8988T (cell line): ENCODE data around the gene NRN1L.
"Not testable (repeated sequence)": the region's sequence is repeated elsewhere in the genome, so short reads cannot be mapped to it uniquely, and the experiment has no call there.

ENCODE experiments used
- DNase-seq: peaks from one replicate; pipeline ENCODE4 v3.0.0; 2011

Gene NRN1L

GRCh38 chr16:67884684-67885083, at the start of gene NRN1L:
NRN1L (plus strand) TSS chr16:67884885; CDS start chr16:67884904, 19 bp downstream.
- no peak for DNase-seq

- DNase-seq: not testable (repeated sequence)
These were observed 47.5 kb upstream of the NRN1L start for GRCh38 chr16:67837190-67837589.

DNA sequence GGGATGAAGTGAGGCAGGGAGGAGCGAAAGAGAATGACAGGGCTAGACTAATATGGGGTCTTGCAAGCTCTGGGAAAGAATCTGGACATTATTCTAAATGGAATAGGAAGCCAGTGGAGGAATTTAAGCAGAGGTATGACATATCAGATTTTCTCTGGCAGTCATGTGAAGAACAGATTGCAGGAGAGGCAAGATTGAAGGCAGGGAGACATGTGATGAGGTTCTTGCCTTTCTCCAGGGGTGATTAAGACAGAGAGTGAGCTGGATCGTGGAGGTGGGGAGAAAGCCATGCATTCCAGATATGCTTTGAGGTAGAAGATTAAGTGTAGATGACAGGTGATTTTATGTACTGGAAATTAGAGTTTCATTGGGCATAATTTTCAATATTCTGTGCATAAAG, 46.9 kb upstream of the NRN1L start:
- no peak for DNase-seq

DNA sequence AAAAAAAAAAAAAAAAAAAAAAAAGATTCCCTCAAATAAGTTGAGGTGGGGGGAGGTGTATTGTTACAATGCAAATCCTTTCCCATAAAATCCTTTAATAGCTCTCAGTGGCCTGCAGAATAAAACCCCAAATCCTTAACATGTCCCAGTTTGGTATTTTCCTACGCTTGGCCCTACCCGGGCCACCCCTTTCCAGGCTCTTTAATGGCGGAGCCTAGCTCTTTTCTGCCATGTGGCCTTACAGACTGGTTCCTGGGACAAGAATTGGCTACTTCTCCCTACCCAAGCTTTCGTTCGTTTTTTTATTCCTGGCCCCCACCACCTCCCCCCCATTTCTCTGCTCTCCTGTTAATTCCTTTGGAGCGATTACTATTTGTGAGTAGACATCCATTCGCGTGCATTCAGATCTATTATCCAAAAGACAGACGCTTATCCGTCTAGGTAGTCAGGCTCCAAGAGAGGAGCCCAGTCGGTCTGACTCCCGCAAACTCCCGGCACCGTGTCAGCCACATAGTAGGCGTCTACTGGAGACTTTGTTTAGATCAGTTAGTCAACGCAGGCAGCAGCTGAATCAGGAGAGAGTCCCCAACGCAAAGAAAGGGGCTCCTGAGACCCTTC, 43.4 kb upstream of the NRN1L start:
- no peak for DNase-seq

DNA sequence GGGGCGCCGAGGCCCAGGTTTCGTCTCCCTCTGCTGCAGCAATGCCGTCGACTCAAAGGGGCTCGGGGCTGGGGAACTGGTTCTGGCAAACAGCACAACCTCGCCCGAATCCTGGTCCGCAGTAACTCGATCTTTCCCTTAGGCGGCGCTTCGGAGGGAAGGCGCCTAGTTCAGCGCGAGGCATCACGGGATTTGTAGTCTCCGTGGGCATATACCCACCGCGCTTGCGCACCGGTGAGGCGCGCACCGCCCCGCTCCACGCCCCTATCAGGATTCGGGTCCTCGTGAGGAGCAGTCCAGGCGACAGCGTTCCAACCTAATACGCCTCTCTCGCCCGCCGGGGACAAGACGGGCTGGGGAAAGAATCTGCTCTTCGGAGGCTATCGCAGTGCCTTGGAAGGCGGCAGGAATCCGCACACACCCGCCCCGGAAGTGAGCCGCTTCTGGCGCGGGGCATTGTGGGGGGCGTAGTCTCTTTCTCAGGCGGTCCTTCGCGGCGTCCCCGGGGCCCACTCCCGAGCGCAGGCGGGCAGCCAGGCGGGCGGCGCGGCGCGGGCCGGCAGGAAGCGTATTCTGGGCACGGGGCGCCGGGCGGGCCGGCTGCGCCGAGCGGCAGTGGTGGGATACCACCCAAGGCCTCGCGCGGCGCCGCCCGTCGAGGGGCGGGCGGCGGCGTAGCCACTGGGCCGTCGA, 42.7 kb upstream of the NRN1L start, which contains the start of gene THAP11:
Gene THAP11, plus strand, starts transcription at position 505 of the 693 bp plus-strand sequence. CDS start 235 bp downstream, outside the sequence.
- DNase-seq: peak; percentile 98

DNA sequence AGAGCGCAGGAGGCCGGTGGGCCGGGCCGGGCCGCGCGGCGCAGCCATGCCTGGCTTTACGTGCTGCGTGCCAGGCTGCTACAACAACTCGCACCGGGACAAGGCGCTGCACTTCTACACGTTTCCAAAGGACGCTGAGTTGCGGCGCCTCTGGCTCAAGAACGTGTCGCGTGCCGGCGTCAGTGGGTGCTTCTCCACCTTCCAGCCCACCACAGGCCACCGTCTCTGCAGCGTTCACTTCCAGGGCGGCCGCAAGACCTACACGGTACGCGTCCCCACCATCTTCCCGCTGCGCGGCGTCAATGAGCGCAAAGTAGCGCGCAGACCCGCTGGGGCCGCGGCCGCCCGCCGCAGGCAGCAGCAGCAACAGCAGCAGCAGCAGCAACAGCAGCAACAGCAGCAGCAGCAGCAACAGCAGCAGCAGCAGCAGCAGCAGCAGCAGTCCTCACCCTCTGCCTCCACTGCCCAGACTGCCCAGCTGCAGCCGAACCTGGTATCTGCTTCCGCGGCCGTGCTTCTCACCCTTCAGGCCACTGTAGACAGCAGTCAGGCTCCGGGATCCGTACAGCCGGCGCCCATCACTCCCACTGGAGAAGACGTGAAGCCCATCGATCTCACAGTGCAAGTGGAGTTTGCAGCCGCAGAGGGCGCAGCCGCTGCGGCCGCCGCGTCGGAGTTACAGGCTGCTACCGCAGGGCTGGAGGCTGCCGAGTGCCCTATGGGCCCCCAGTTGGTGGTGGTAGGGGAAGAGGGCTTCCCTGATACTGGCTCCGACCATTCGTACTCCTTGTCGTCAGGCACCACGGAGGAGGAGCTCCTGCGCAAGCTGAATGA, 42.0 kb upstream of the NRN1L start:
- peak; percentile 77 for DNase-seq

- DNase-seq: no peak
These were observed 41.3 kb upstream of the NRN1L start for GRCh38 chr16:67843343-67843765.

- no peak for DNase-seq
These were observed 40.2 kb upstream of the NRN1L start for GRCh38 chr16:67844497-67844896.

- no peak for DNase-seq
These were observed 39.2 kb upstream of the NRN1L start for GRCh38 chr16:67845291-67846062.

GRCh38 chr16:67846063-67846319, 38.7 kb upstream of the NRN1L start:
- DNase-seq: no peak

DNA sequence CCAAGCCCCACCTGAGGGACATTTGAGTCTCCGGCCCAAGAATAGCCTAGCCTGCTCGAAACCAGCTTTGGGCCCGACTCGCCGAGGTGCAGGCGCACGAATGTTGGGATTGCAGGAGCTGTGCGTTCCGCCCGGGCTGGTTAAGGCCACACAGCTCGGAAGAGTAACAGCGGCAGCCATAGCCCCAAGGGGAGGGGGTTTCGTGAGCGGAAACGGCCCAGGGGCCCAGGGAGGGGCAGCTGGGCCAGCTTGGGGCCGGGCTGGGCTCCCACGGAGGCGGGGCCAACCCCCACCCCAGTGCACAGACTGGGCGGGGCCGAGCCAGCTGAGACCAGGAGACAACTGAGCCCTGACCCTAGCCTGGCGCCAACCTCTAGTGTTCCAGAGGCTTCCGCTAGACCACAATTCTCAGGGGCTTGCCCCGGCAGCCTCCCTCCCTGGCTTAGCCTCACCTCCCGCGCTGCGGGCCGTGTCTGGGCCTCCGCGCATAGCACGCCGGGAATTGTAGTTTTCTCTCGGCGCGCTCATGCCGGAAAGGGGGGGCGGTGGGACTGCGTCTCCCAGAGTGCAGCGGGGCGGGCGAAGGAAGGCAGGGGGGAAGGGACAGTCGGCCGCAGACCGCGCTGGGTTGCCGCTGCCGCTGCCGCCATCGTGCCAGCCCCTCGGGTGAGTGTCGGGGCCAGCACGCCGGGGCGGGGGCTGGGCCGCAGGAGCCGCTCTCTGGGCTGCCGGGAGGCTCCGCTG, 38.2 kb upstream of the NRN1L start, which contains the start of gene NUTF2:
Gene NUTF2, plus strand, starts transcription at position 614 of the 744 bp plus-strand sequence. CDS start 18,198 bp downstream, outside the sequence.
- DNase-seq: peak; percentile 99

DNA sequence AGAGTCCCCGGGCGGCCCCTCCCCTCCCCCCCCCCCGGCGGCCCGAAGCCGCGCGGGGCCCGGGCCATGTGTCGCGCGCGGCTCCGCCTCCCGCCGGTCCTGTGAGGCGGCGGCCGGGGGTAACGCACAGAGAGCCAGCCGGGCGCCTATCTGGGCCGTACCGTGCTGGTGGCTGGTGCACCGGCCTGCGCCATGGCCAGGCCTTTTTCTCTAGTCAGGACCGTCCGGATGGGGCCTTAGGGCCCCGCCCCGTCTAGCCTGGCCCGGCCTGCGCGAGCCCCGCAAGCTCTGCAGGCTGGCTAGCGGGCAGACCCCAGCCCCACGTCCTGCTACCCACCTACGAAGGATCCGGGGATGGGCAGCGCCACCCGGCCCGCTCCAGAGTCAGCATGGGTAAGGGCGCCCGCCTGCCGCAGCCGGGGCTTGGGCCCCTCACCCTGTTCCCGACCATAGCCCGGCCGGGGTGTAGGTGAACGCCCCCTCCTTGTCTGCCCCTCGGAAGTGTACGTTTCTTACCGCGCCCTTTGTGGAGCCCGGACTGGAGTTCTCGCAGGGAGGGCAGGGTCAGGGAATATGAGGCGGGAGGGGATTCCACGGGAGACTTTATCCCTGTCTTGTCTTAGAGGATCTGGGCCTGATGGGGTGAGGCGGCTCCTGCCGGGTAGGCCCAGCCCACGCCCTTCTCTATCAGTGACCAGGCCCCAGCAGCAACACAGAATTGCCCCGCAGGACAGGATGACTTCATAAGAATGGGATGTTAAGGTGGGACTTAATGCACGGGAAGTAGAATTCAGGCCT, 37.4 kb upstream of the NRN1L start, which contains the start of gene CENPT:
Gene CENPT, minus strand, starts transcription at position 630 of the 798 bp plus-strand sequence. CDS start 13,834 bp downstream, outside the sequence.
- DNase-seq: peak; percentile 76

- no peak for DNase-seq
These were observed 36.6 kb upstream of the NRN1L start for GRCh38 chr16:67848118-67848517.

DNA sequence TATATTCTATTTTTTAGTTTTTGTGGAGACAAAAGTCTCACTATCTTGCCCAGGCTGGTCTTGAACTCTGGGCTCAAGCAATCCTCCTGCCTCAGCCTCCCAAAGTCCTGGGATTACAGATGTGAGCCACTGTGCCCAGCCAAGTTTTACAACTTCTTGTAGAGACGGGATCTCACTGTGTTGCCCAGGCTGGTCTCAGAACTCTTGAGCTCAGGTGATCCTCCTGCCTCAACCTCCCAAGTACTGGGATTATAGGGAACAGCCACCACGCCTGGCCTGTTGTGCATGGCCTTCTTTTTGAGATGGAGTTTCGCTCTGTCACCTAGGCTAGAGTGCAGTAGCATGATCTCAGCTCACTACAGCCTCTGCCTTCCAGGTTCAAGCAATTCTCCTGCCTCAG, 31.0 kb upstream of the NRN1L start:
- DNase-seq: no peak

GRCh38 chr16:67855789-67856188, 28.9 kb upstream of the NRN1L start:
- no peak for DNase-seq

GRCh38 chr16:67856927-67857546, 27.6 kb upstream of the NRN1L start:
- no peak for DNase-seq

GRCh38 chr16:67857547-67858233, 27.0 kb upstream of the NRN1L start:
- DNase-seq: no peak

- no peak for DNase-seq
These were observed 26.2 kb upstream of the NRN1L start for GRCh38 chr16:67858500-67858899.

DNA sequence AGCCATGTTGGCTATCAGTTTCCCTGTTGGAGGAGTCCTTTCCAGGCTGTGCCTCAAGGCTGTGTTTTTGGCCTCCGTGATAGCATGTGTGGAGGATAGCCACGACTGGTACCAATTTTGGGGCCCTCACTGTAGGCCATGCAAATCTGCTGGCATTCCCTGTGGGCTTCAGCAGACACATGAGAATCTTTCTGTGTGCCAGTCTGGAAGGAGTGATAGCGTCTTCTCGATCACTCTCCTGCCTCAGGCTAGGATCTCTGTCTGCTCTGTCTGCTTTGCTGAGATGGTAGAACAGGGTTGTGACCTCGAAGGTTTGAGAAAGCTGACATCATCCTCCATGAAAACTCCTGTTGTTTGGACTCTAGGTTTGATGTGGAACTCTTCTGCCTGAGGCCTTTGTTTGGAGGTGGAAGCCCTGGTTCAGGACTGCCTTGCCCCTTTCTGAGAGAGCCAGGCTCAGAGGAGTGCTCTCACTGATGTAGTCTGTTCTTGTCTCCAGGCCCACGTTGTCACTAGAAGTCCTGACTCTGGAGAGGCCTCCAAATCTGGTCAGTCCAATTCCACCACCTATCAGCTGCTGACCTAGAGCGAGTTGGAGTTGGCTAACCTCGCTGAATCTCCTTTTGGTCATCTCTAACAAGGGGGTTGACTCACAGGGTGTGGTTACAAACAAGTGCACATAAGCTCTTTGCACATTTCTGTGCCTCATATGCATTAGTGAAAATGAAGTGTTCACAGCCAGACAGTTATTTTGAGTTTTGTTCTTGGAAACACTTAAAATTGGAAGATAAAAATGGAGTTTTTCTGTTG, 23.9 kb upstream of the NRN1L start:
- DNase-seq: no peak
